SH-SY5Y (cell line): ENCODE results near the gene SLCO3A1.

Experiments
- GATA2 ChIP-seq: IDR thresholded peaks from 2 replicates; pipeline ENCODE4 v1.6.1; 2011; ENCODE audit warnings: mild to moderate bottlenecking, low read depth, low read length
- GATA3 ChIP-seq: IDR thresholded peaks from 2 replicates; pipeline ENCODE4 v1.6.1; 2011; ENCODE audit warnings: low read depth, mild to moderate bottlenecking, low read length, moderate library complexity

DNA sequence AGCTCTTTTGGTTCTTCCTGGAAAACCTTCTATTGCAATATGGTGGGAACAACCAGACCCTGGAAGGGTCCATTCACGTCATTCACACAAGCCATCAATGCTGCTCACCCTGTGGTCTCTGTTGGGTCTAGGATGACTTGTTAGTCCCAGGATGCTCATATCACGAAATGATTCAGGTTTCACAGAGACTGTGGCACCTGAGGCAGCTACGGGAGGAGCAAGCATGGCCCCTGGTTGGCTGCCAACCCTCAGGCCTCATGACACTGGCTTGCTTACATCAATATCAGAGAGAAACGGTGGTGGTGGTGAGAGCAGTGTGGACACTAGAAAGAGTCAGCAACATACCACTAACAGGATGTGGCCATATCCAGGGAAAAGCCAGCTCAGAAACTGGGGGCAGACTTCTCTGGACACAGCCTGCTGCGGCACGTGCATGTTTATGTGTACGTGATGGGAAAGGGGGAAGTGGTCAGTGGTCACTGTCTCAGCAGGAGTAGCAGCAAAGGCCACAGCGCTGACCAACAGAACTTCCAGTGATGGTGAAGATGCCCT lies 331.2 kb downstream of the SLCO3A1 start:
- TF ChIP-seq GATA3 (no peak), GATA2 (no peak)
